MM.1S (cell line): Measurements from ENCODE around the gene G2E3.

Experiments used
- DNase-seq: peaks from one replicate; pipeline ENCODE4 v3.0.0-alpha.2; 2015
- H2AFZ ChIP-seq: fragments of 300-600 bp; sonication (generic); 2 replicates; pipeline ENCODE4 v1.6.0; 2016; ENCODE audit warnings: antibody characterized with exemption, low read length
- H3F3A ChIP-seq: fragments of 300-600 bp; sonication (generic); 2 replicates; pipeline ENCODE4 v1.6.1; 2016; ENCODE audit warnings: mild to moderate bottlenecking, antibody characterized with exemption, low read length, moderate library complexity, mixed read lengths; ENCODE audit not compliant: insufficient read depth
- H3K27ac ChIP-seq: fragments of 300-600 bp; sonication (generic); 2 replicates; pipeline ENCODE4 v1.5.1; 2016; ENCODE audit warnings: mild to moderate bottlenecking, low read length
- H3K27me3 ChIP-seq: fragments of 300-600 bp; sonication (generic); replicated peaks from 2 replicates; pipeline ENCODE4 v1.6.0; 2016; ENCODE audit warnings: low read length; ENCODE audit not compliant: insufficient read depth
- H3K36me3 ChIP-seq: fragments of 300-600 bp; sonication (generic); replicated peaks from 2 replicates; pipeline ENCODE4 v1.6.1; 2016; ENCODE audit warnings: mild to moderate bottlenecking, low read length, mixed read lengths; ENCODE audit not compliant: insufficient read depth
- H3K4me1 ChIP-seq: fragments of 300-600 bp; sonication (generic); 2 replicates; pipeline ENCODE4 v1.6.1; 2016; ENCODE audit warnings: low read length, mixed read lengths
- H3K4me2 ChIP-seq: fragments of 300-600 bp; sonication (generic); 2 replicates; pipeline ENCODE4 v1.6.0; 2016; ENCODE audit warnings: low read depth, low read length
- H3K4me3 ChIP-seq: fragments of 300-600 bp; sonication (generic); 2 replicates; pipeline ENCODE4 v1.5.1; 2016; ENCODE audit warnings: low read length, mixed read lengths
- H3K79me2 ChIP-seq: fragments of 300-600 bp; sonication (generic); 2 replicates; pipeline ENCODE4 v1.6.1; 2016; ENCODE audit warnings: mixed run types, low read length, mixed read lengths
- H3K9ac ChIP-seq: fragments of 300-600 bp; sonication (generic); 2 replicates; pipeline ENCODE4 v1.6.1; 2016; ENCODE audit warnings: low read length, mixed read lengths
- H3K9me2 ChIP-seq: fragments of 300-600 bp; sonication (generic); replicated peaks from 2 replicates; pipeline ENCODE4 v1.6.1; 2016; ENCODE audit warnings: mild to moderate bottlenecking, low read length, mixed read lengths; ENCODE audit not compliant: insufficient read depth
- H3K9me3 ChIP-seq: fragments of 300-600 bp; sonication (generic); replicated peaks from 2 replicates; pipeline ENCODE4 v1.6.1; 2016; ENCODE audit warnings: mild to moderate bottlenecking, low read length, mixed read lengths; ENCODE audit not compliant: insufficient read depth
- H4K20me1 ChIP-seq: fragments of 300-600 bp; sonication (generic); 2 replicates; pipeline ENCODE4 v1.6.1; 2016; ENCODE audit warnings: mild to moderate bottlenecking, low read length, moderate library complexity, mixed read lengths; ENCODE audit not compliant: insufficient read depth
- EZH2 ChIP-seq: fragments of 300-600 bp; sonication (generic); optimal IDR thresholded peaks from 2 replicates; pipeline ENCODE3; 2017; ENCODE audit warnings: low read depth, mild to moderate bottlenecking, antibody characterized with exemption, low read length, mixed read lengths
- EZH2phosphoT487 ChIP-seq: fragments of 300-600 bp; sonication (generic); IDR thresholded peaks from 2 replicates; pipeline ENCODE4 v1.6.1; 2018; ENCODE audit warnings: antibody characterized with exemption, low read length
- TF ChIP-seq, protein P1 (sequence below): fragments of 300-600 bp; sonication (generic); IDR thresholded peaks from 2 replicates; pipeline ENCODE4 v1.5.1; 2016; ENCODE audit warnings: antibody characterized with exemption, low read length, mixed read lengths

Gene G2E3

DNA sequence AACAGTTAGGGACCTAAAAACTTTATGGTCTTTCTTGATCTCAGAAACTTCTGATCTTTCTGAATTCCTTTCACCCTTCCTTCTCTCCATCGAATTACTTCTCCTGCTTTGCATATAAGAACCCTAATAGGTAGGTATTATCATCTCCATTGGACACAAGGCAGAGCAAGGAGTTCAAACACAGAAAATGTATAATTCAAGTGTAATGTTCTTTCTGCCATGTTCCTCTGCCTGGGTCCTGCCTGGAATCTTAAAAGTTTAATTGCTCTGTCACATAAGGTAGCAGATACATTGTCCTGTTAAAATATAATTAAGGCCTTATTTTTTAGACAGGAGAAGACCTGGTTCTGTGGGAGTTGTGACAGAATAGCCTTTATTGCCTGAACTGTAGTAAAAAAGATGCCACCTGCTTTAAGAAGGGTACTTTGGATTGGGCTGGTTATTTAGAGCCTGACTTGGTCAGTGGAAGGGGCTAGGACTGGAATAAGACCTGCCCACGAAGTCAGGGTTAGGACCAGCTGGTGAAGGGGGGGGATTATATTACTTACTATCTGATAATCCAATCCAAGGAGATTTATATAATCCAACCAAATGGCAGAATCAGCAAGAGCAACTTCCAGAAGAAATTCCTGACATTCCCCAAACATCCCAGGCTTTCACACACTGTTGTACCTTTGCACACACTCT, 10.4 kb downstream of the G2E3 start:
- no peak overlapping the region for H3K4me2 ChIP-seq
- no peaks in the 10 kb centered on the region for H3K9me3 ChIP-seq
- no peaks in the 10 kb centered on the region for H3K4me1 ChIP-seq
- no peak overlapping the region for H3K9ac ChIP-seq
- no peak for TF ChIP-seq EZH2
- TF ChIP-seq EZH2phosphoT487, result no peak
- TF ChIP-seq, protein P1, sequence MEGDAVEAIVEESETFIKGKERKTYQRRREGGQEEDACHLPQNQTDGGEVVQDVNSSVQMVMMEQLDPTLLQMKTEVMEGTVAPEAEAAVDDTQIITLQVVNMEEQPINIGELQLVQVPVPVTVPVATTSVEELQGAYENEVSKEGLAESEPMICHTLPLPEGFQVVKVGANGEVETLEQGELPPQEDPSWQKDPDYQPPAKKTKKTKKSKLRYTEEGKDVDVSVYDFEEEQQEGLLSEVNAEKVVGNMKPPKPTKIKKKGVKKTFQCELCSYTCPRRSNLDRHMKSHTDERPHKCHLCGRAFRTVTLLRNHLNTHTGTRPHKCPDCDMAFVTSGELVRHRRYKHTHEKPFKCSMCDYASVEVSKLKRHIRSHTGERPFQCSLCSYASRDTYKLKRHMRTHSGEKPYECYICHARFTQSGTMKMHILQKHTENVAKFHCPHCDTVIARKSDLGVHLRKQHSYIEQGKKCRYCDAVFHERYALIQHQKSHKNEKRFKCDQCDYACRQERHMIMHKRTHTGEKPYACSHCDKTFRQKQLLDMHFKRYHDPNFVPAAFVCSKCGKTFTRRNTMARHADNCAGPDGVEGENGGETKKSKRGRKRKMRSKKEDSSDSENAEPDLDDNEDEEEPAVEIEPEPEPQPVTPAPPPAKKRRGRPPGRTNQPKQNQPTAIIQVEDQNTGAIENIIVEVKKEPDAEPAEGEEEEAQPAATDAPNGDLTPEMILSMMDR, result no peak
- H4K20me1 ChIP-seq, result no peaks in the 10 kb centered on the region
- DNase-seq, result no peak
- H3K4me3 ChIP-seq, result no peak overlapping the region
- H3K36me3 ChIP-seq, result no peaks in the 10 kb centered on the region
- H2AFZ ChIP-seq, result no peak overlapping the region
- H3K27ac ChIP-seq, result no peak overlapping the region
- peaks cover 99% of the 10 kb centered on the region for H3K79me2 ChIP-seq
- H3K27me3 ChIP-seq, result no peaks in the 10 kb centered on the region
- no peaks in the 10 kb centered on the region for H3F3A ChIP-seq
- H3K9me2 ChIP-seq, result no peaks in the 10 kb centered on the region

DNA sequence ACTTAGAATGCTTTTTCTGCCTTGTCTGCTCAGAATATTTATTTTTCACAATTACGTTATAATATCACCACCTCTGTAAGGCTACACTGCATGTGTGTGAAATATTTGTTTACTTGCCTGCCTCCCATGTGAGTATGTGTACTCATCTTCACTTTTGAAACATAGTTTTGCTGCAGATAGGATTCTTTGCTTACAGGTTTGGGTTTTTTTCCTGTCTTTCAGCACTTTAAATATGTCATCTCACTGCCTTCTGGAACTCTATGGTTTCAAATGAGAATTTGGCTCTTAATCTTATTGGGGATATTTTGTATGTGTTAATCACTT, 10.9 kb downstream of the G2E3 start:
- no peak for DNase-seq
- Histone ChIP-seq H3K27me3 (no peaks in the 10 kb centered on the region), H3K4me3 (no peak overlapping the region), H2AFZ (no peak overlapping the region), H3K9me3 (no peaks in the 10 kb centered on the region), H4K20me1 (no peaks in the 10 kb centered on the region), H3K27ac (no peak overlapping the region), H3F3A (no peaks in the 10 kb centered on the region), H3K9ac (no peak overlapping the region), H3K36me3 (no peaks in the 10 kb centered on the region), H3K4me1 (no peaks in the 10 kb centered on the region), H3K9me2 (no peaks in the 10 kb centered on the region), H3K79me2 (peaks cover 99% of the 10 kb centered on the region), H3K4me2 (no peak overlapping the region)
- TF ChIP-seq EZH2phosphoT487, result no peak
- TF ChIP-seq EZH2, result no peak
- TF ChIP-seq, protein P1, result no peak

DNA sequence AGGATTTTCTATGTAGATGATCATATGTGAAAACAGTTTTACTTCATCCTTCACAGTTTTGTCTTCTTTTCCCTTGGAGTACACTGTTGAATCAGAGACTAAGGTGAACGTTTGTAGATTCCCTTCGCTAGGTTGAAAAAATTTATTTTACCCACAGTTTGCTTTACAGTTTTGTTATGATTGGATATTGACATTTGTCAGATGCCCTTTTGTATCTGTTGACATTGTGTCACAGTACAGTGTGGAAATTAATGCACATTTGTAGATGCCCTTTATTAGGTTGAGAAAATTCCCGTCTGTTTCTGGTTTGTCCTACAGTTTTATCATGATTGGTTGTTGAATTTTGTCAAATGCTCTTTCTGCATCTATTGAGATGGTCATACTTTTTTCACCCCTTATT, 13.3 kb downstream of the G2E3 start:
- Histone ChIP-seq H4K20me1 (no peaks in the 10 kb centered on the region), H3K27ac (no peak overlapping the region), H3K4me2 (no peak overlapping the region), H3K9me2 (no peaks in the 10 kb centered on the region), H3K9ac (no peak overlapping the region), H3F3A (no peaks in the 10 kb centered on the region), H3K27me3 (no peaks in the 10 kb centered on the region), H3K4me3 (no peak overlapping the region), H3K79me2 (peaks cover 95% of the 10 kb centered on the region), H2AFZ (no peak overlapping the region), H3K4me1 (no peaks in the 10 kb centered on the region), H3K9me3 (no peaks in the 10 kb centered on the region), H3K36me3 (no peaks in the 10 kb centered on the region)
- TF ChIP-seq EZH2phosphoT487 (no peak), EZH2 (no peak)
- TF ChIP-seq, protein P1, result no peak
- DNase-seq, result no peak
